ENCODE data around the gene CHSY1.

Gene CHSY1

DNA sequence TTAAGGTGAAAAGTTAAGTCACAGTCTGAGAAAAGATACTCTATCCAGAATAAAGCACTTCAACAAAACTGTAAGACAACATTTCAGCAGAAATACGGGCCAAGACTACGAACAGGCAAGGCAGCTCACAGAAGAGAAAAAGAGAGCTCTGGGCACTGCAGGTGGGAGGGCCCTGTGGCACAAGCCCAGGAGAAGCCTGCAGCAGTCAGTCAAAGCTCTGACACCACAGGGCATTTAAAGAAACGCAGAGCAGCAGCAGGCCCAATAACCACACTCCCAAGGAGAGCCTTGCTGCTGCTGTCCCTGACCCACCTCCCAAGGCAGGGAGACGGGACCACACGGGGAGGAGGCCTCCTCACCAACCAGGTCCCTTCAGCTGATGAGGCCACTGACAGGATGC lies 19.2 kb downstream of the CHSY1 start:
- H3K36me3 ChIP-seq (ENCODE audit: control insufficient read depth in 1 of 2, insufficient read depth in 2 of 2, low read length in 2 of 2): peaks cover 8 to 16% of the 10 kb centered on the region in 2 experiments
- WGBS (ENCODE audit: extremely low coverage, insufficient coverage, insufficient read length): no CpG with 5 or more reads among the region's 5 CpGs

DNA sequence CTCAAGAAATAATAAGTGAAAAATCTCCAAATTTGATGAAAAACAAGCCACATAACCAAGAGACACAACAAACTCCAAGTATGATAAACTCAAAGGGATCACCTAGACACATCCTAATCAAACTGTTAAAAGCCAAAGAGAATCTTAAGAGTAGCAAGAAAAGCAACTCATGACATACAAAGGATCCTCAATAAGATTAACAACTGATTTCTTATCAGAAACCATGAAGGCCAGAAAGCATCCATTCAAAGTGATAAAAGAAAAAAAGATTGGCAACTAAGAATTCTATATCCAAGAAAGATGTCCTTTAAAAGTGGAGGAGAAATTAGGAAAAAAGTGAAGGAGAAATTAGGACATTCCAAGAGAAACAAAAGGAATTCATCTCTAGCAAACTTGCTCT lies 23.5 kb downstream of the CHSY1 start:
- no peak overlapping the region for H3K23ac ChIP-seq (ENCODE audit: low read length)
- H3K14ac ChIP-seq (ENCODE audit: low read length): no peak overlapping the region
- no peak overlapping the region for H2BK120ac ChIP-seq (ENCODE audit: insufficient read depth, low read length, poor library complexity)
- H4K8ac ChIP-seq (ENCODE audit: low read depth, low read length): no peak overlapping the region
- H3K4me2 ChIP-seq (ENCODE audit: low read length): no peak overlapping the region
- H3K36me3 ChIP-seq (ENCODE audit: control insufficient read depth in 1 of 2, insufficient read depth in 2 of 2, low read length in 2 of 2): peaks cover 6% of the 10 kb centered on the region in 2 experiments
- H3K18ac ChIP-seq (ENCODE audit: low read length): no peak overlapping the region
- H3K27ac ChIP-seq (ENCODE audit: low read depth, low read length): no peak overlapping the region
- no peaks in the 10 kb centered on the region for H3K4me1 ChIP-seq (ENCODE audit: control insufficient read depth in 1 of 2, insufficient read depth in 2 of 2, low read length in 2 of 2)
- no peaks in the 10 kb centered on the region for H3K9me3 ChIP-seq (ENCODE audit: insufficient read depth, low read depth, low read length)
- H3K4me3 ChIP-seq (ENCODE audit: low read depth, low read length): no peak overlapping the region
- no peak overlapping the region for H4K91ac ChIP-seq (ENCODE audit: low read depth, low read length)
- no peak overlapping the region for H2AFZ ChIP-seq (ENCODE audit: insufficient read depth, low read length, poor library complexity)
- H3K9ac ChIP-seq (ENCODE audit: low read length): no peak overlapping the region
- no peak overlapping the region for H2BK12ac ChIP-seq (ENCODE audit: low read length)
- no peaks in the 10 kb centered on the region for H3K79me1 ChIP-seq (ENCODE audit: low read length)
- DNase-seq: no peak
- H2AK5ac ChIP-seq (ENCODE audit: low read length): no peak overlapping the region
- H2BK5ac ChIP-seq (ENCODE audit: low read depth, low read length, poor library complexity): no peak overlapping the region
- no peak overlapping the region for H3K4ac ChIP-seq (ENCODE audit: low read depth, low read length)
- no peak overlapping the region for H4K12ac ChIP-seq (ENCODE audit: low read depth, low read length)
- peaks cover 5% of the 10 kb centered on the region for H3K79me2 ChIP-seq (ENCODE audit: control insufficient read depth, insufficient read depth, low read length, poor library complexity)
- H3K27me3 ChIP-seq (ENCODE audit: insufficient read depth, low read length): no peaks in the 10 kb centered on the region

More for the DNA sequence above, 19.2 kb downstream of the CHSY1 start:
- Histone ChIP-seq H3K23ac (ENCODE audit: low read length) (no peak overlapping the region), H3K9ac (ENCODE audit: low read length) (no peak overlapping the region), H3K9me3 (ENCODE audit: insufficient read depth, low read depth, low read length) (no peaks in the 10 kb centered on the region), H3K27ac (ENCODE audit: low read depth, low read length) (no peak overlapping the region), H3K79me1 (ENCODE audit: low read length) (no peaks in the 10 kb centered on the region), H2BK12ac (ENCODE audit: low read length) (no peak overlapping the region), H4K8ac (ENCODE audit: low read depth, low read length) (no peak overlapping the region), H3K4me3 (ENCODE audit: low read depth, low read length) (no peak overlapping the region), H2BK120ac (ENCODE audit: insufficient read depth, low read length, poor library complexity) (no peak overlapping the region), H2AFZ (ENCODE audit: insufficient read depth, low read length, poor library complexity) (no peak overlapping the region), H2BK5ac (ENCODE audit: low read depth, low read length, poor library complexity) (no peak overlapping the region), H3K4ac (ENCODE audit: low read depth, low read length) (no peak overlapping the region), H4K91ac (ENCODE audit: low read depth, low read length) (no peak overlapping the region), H2AK5ac (ENCODE audit: low read length) (no peak overlapping the region), H3K4me1 (ENCODE audit: control insufficient read depth in 1 of 2, insufficient read depth in 2 of 2, low read length in 2 of 2) (no peaks in the 10 kb centered on the region), H4K12ac (ENCODE audit: low read depth, low read length) (no peak overlapping the region), H3K18ac (ENCODE audit: low read length) (no peak overlapping the region), H3K14ac (ENCODE audit: low read length) (no peak overlapping the region), H3K79me2 (ENCODE audit: control insufficient read depth, insufficient read depth, low read length, poor library complexity) (peaks cover 2% of the 10 kb centered on the region), H3K27me3 (ENCODE audit: insufficient read depth, low read length) (no peaks in the 10 kb centered on the region), H3K4me2 (ENCODE audit: low read length) (no peak overlapping the region)
- no peak for DNase-seq

DNA sequence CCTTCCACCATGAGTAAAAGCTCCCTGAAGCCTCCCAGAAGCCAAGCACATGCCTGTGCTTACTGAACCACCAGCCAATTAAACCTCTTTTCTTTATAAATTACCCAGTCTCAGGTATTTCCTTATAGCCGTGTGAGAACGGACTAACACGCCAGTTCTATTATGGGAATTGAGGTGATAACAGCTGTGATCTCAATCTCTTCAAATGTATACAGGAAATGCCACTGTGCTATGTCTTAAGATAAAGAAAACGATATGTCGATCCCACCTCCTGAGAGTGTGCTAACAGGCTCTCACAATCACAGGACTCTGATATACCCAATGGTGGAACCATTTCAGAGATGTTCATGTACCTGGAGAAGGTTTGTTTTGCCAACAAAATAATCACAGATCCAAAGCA lies 26.2 kb downstream of the CHSY1 start:
- Histone ChIP-seq H3K27me3 (ENCODE audit: insufficient read depth, low read length) (no peaks in the 10 kb centered on the region), H3K9me3 (ENCODE audit: insufficient read depth, low read depth, low read length) (no peaks in the 10 kb centered on the region), H2BK5ac (ENCODE audit: low read depth, low read length, poor library complexity) (no peak overlapping the region), H4K91ac (ENCODE audit: low read depth, low read length) (no peak overlapping the region), H3K4me3 (ENCODE audit: low read depth, low read length) (no peak overlapping the region), H2BK12ac (ENCODE audit: low read length) (no peak overlapping the region), H3K27ac (ENCODE audit: low read depth, low read length) (no peak overlapping the region), H3K14ac (ENCODE audit: low read length) (no peak overlapping the region), H2BK120ac (ENCODE audit: insufficient read depth, low read length, poor library complexity) (no peak overlapping the region), H3K4me1 (ENCODE audit: control insufficient read depth in 1 of 2, insufficient read depth in 2 of 2, low read length in 2 of 2) (no peaks in the 10 kb centered on the region), H3K4ac (ENCODE audit: low read depth, low read length) (no peak overlapping the region), H3K79me2 (ENCODE audit: control insufficient read depth, insufficient read depth, low read length, poor library complexity) (peaks cover 4% of the 10 kb centered on the region), H2AK5ac (ENCODE audit: low read length) (no peak overlapping the region), H3K23ac (ENCODE audit: low read length) (no peak overlapping the region), H3K4me2 (ENCODE audit: low read length) (no peak overlapping the region), H3K79me1 (ENCODE audit: low read length) (no peaks in the 10 kb centered on the region), H4K8ac (ENCODE audit: low read depth, low read length) (no peak overlapping the region), H3K36me3 (ENCODE audit: control insufficient read depth in 1 of 2, insufficient read depth in 2 of 2, low read length in 2 of 2) (peaks cover 0 to 6% of the 10 kb centered on the region in 2 experiments), H2AFZ (ENCODE audit: insufficient read depth, low read length, poor library complexity) (no peak overlapping the region), H3K18ac (ENCODE audit: low read length) (no peak overlapping the region), H3K9ac (ENCODE audit: low read length) (no peak overlapping the region), H4K12ac (ENCODE audit: low read depth, low read length) (no peak overlapping the region)
- no peak for DNase-seq
- no CpG with 5 or more reads among the region's 5 CpGs for WGBS (ENCODE audit: extremely low coverage, insufficient coverage, insufficient read length)

DNA sequence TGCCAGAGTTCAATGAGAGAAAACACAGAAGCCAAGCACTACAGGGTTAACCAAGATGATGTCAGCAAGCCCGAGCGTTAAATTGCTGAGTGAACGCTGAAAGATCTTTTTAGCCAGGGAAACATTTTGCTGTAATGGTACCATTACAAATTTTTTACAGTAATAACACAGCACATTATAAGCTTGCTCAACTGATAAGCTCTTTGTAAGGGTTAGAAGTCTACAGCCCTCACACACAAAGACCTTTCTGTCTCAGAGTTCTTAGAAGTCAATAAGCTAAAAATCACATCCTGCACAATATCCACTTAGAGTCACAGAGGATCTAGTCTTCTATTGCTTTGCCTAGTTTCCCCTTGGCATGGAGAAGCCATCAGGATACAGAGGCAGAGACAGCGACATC lies 29.9 kb downstream of the CHSY1 start:
- Histone ChIP-seq H2BK12ac (ENCODE audit: low read length) (no peak overlapping the region), H3K79me1 (ENCODE audit: low read length) (no peaks in the 10 kb centered on the region), H2AK5ac (ENCODE audit: low read length) (no peak overlapping the region), H3K4me2 (ENCODE audit: low read length) (no peak overlapping the region), H3K4me1 (ENCODE audit: control insufficient read depth in 1 of 2, insufficient read depth in 2 of 2, low read length in 2 of 2) (no peaks in the 10 kb centered on the region), H4K12ac (ENCODE audit: low read depth, low read length) (no peak overlapping the region), H3K14ac (ENCODE audit: low read length) (no peak overlapping the region), H4K91ac (ENCODE audit: low read depth, low read length) (no peak overlapping the region), H3K79me2 (ENCODE audit: control insufficient read depth, insufficient read depth, low read length, poor library complexity) (peaks cover 4% of the 10 kb centered on the region), H3K18ac (ENCODE audit: low read length) (no peak overlapping the region), H3K4ac (ENCODE audit: low read depth, low read length) (no peak overlapping the region), H3K4me3 (ENCODE audit: low read depth, low read length) (no peak overlapping the region), H3K9me3 (ENCODE audit: insufficient read depth, low read depth, low read length) (no peaks in the 10 kb centered on the region), H4K8ac (ENCODE audit: low read depth, low read length) (no peak overlapping the region), H2BK120ac (ENCODE audit: insufficient read depth, low read length, poor library complexity) (no peak overlapping the region), H3K23ac (ENCODE audit: low read length) (no peak overlapping the region), H3K27me3 (ENCODE audit: insufficient read depth, low read length) (no peaks in the 10 kb centered on the region), H2AFZ (ENCODE audit: insufficient read depth, low read length, poor library complexity) (no peak overlapping the region), H3K36me3 (ENCODE audit: control insufficient read depth in 1 of 2, insufficient read depth in 2 of 2, low read length in 2 of 2) (peaks cover 0 to 6% of the 10 kb centered on the region in 2 experiments), H2BK5ac (ENCODE audit: low read depth, low read length, poor library complexity) (no peak overlapping the region), H3K27ac (ENCODE audit: low read depth, low read length) (no peak overlapping the region), H3K9ac (ENCODE audit: low read length) (no peak overlapping the region)
- WGBS (ENCODE audit: extremely low coverage, insufficient coverage, insufficient read length): no CpG with 5 or more reads among the region's 4 CpGs
- no peak for DNase-seq

All from trophoblast cell (in vitro differentiated cells and primary cell).